Heart right ventricle (tissue), 16 donors: ENCODE results near the gene OSBPL6. TPM values are rescaled to one million over a fixed set of nuclear protein-coding genes. Genes with fewer than 3 reads are reported as not detected.
"Not testable (repeated sequence)": the region's sequence is repeated elsewhere in the genome, so short reads cannot be mapped to it uniquely, and the experiment has no call there.

Source experiments
- ATAC-seq, 8 donors: fragments of 200-7000 bp; cut with Tn5 transposase; one replicate each; pipeline ENCODE4 v1.9.1; 2020; ENCODE audit warnings: mild to moderate bottlenecking in 8 of 8, moderate library complexity in 8 of 8, moderate number of reproducible peaks in 1 of 8
- DNase-seq, 2 donors: peaks; one replicate each; pipeline ENCODE4 v3.0.0-alpha.2; 2020
- H3K27ac ChIP-seq, 10 donors: fragments of 200-600 bp; sonication (generic) in 2 of 10; one replicate each; pipeline versions ENCODE4 v1.5.0 to v1.8.0; 2020 to 2022; ENCODE audit warnings: mild to moderate bottlenecking in 3 of 10
- H3K27me3 ChIP-seq, 7 donors: fragments of 200-600 bp; one replicate each; pipeline ENCODE4 v1.8.0; 2021 to 2022; ENCODE audit warnings: mild to moderate bottlenecking in 2 of 7
- H3K36me3 ChIP-seq, 9 donors: fragments of 200-600 bp; sonication (generic) in 1 of 9; one replicate each; pipeline versions ENCODE4 v1.5.0 to v1.8.0; 2020 to 2022; ENCODE audit warnings: mild to moderate bottlenecking in 2 of 9
- H3K4me1 ChIP-seq, 9 donors: fragments of 200-600 bp; sonication (generic) in 1 of 9; one replicate each; pipeline versions ENCODE4 v1.5.0 to v1.8.0; 2020 to 2022; ENCODE audit warnings: mild to moderate bottlenecking in 4 of 9
- H3K4me3 ChIP-seq, 10 donors: fragments of 200-600 bp; sonication (generic) in 2 of 10; one replicate each; pipeline versions ENCODE4 v1.5.0 to v1.8.0; 2020 to 2022; ENCODE audit warnings: mild to moderate bottlenecking in 7 of 10, moderate library complexity in 2 of 10
- H3K9me3 ChIP-seq, 11 donors: fragments of 200-600 bp in 10 of 11; sonication (generic) in 2 of 11; one replicate each; pipeline versions ENCODE4 v1.5.0 to v1.8.0; 2013 to 2022; ENCODE audit warnings: mild to moderate bottlenecking in 2 of 11, control low read depth in 1 of 11, moderate library complexity in 1 of 11
- CTCF ChIP-seq, 9 donors: fragments of 200-600 bp; sonication (generic) in 2 of 9; IDR thresholded peaks; one replicate each; pipeline versions ENCODE4 v1.5.0 to v1.8.0; 2021 to 2022; ENCODE audit warnings: antibody characterized with exemption in 9 of 9, mild to moderate bottlenecking in 5 of 9, moderate library complexity in 1 of 9
- WGBS, 2 donors: extraction: QIAGEN DNeasy Blood & Tissue Kit; methylation state at CpG; one replicate each; pipeline ENCODE4 v1.1.7; 2013; ENCODE audit warnings: inconsistent platforms in 1 of 2; 5-methylcytosine and 5-hydroxymethylcytosine counted together
- intact Hi-C, 10 donors: fragments of 100-400 bp; cut with DNase I; formaldehyde crosslinking; loops; one replicate each; pipeline versions ENCODE4 v1.11.1 to v1.14.2; 2022
- polyA plus RNA-seq, 2 donors: library from polyadenylated mRNA; stranded (reverse); fragments of 200-250 nt; gene quantifications; one replicate each; pipeline ENCODE4 v1.2.3, GENCODE V29; 2013
- total RNA-seq, 10 donors: library from RNA; stranded (reverse); fragmentation: NEBNext Ultra II Directional in 3 of 10; extraction: Animal tissue kit (Norgen Biotek cat#: 25700) in 3 of 10; gene quantifications; one replicate each; pipeline versions ENCODE4 v1.2.1 to v1.2.4, GENCODE V29; 2021 to 2023
- donor health status: Arrhythmogenic right ventricular cardiomyopathy.
- donor health status: ischemic (EF 13 %, LVEDD 7.1; RV severe dilation, severe dysfunction).
- donor health status: healthy with polysubstance abuse.
- donor health status: DM: no; HTN: yes; CAD: no.
- donor health status: DM: no; HTN: no; CAD: no.
- donor health status: ischemic (EF 25% LVEDD 6.9; RV normal size, moderate dysfunction).
- donor health status: ischemic (EF 25% LVEDD 5.7; RV mildly dilated, moderate dysfunction).
- donor health status: healthy.
- donor health status: DM: yes; HTN: yes; CAD: no.
- donor health status: Ischemic cardiomyopathy.
- donor health status: ischemic (EF 35%, LVEDD 5.7; RV mildly dilated, moderate dysfunction).
- donor health status: nonischemic (EF 11% LVEDD 7.7; RV severe dilation, severe dysfunction).
- donor health status: DM: yes; HTN: yes; CAD: no.
- donor health status: PGD.
- donor health status: ischemic (EF 29% LVEDD 5.4; RV normal size, mild dysfunction).
- donor health status: nonischemic (EF 23%, LVEDD 6.1; RV moderate dilation, normal function).

The OSBPL6 gene
- total and polyA plus RNA-seq, 12 donors: 1.1 to 8.0 (median 4.4) TPM

DNA sequence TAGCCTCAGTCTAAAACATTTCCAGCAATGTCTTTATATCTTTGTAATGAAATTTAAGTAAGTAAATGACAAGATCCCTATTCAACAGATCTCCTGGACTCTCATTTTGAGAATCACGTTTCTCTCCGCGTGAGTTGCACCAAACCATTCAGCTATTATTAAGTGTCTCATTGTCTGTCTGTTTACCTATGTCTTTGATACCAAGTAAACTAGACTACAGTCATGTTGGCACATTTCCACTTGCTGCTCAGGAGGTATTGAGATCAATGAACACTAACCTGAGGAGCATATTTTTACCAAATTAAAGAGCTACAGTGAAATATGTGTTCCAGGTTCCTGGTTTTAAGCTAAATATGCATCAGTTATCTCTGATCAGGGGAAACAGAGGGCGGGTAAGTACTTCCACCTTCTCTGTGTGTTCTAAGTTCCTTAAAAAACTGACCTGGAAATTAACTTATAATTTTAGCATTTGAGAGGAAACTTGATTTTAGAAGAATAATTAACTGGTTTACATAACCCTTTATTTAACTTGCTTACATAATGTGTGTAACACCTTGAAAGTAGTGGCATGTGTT lies 125.8 kb downstream of the OSBPL6 start:
- no peak overlapping the region for H3K4me3 ChIP-seq
- H3K9me3 ChIP-seq: no peaks in the 10 kb centered on the region
- H3K4me1 ChIP-seq: peaks cover 0 to 5% (median 0%) of the 10 kb centered on the region in 9 donors
- H3K27ac ChIP-seq: no peak overlapping the region
- no peaks in the 10 kb centered on the region for H3K36me3 ChIP-seq
- no peak for TF ChIP-seq CTCF (IDR thresholded peaks at IDR 0.05)
- no peak for ATAC-seq
- intact Hi-C loops: no loop called here
- no peak for DNase-seq
- 79 to 87% methylated on average over 4 of the region's 4 CpGs for WGBS, 2 donors
- H3K27me3 ChIP-seq: no peaks in the 10 kb centered on the region

DNA sequence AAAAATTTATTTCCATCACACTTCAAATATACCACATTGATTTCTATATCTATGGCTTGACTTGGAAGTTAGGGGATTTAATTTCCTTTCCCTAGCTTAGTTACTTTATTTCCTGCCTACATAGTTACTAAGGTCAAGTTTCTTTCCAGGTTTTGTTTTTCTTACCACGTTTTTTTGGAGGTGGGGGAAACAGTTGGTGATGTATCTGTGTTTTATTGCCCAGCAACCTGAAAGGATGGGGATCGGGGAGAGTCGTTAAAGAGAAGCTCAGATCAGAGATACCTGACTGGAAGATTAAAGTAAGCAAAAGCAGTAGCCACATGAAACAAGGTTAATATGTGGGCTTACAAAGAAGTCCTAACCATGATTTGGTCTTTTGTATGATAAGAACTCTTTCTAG lies 127.8 kb downstream of the OSBPL6 start:
- intact Hi-C loops: no loop called here
- Histone ChIP-seq H3K4me3 (no peak overlapping the region), H3K27ac (no peak overlapping the region), H3K36me3 (no peaks in the 10 kb centered on the region), H3K4me1 (no peaks in the 10 kb centered on the region), H3K9me3 (no peaks in the 10 kb centered on the region), H3K27me3 (no peaks in the 10 kb centered on the region)
- no peak for ATAC-seq
- 45 to 50% methylated on average over 3 of the region's 3 CpGs for WGBS, 2 donors
- DNase-seq: no peak
- no peak for TF ChIP-seq CTCF (IDR thresholded peaks at IDR 0.05)

GRCh38 chr2:178323331-178323730 lies 129.0 kb downstream of the OSBPL6 start:
- H3K9me3 ChIP-seq, ATAC-seq, DNase-seq, H3K4me1 ChIP-seq, H3K4me3 ChIP-seq, H3K27me3 ChIP-seq, H3K36me3 ChIP-seq, H3K27ac ChIP-seq, intact Hi-C loops: not testable (repeated sequence)
- 85 to 87% methylated on average over 6 of the region's 6 CpGs for WGBS, 2 donors

DNA sequence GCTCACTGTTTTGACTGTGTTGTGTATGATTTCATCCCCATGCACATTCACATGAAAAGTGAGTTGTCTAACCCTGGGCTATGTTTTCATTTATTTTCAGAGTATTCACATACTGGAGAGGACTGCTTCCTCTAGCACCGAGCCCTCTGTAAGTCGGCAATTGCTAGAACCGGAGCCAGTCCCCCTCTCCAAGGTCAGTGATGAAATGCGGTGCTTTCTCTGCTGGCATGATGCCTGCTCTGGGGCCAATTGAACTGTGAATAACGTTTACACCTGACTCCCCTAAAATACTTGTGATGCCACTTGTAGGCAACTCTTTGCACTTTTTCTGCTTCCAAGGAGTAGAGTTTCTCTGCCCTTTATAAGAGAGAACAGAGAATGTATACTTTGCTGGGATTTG lies 129.8 kb downstream of the OSBPL6 start:
- Histone ChIP-seq H3K27ac (no peak overlapping the region), H3K36me3 (no peaks in the 10 kb centered on the region), H3K27me3 (no peaks in the 10 kb centered on the region), H3K4me1 (peaks cover 0 to 8% (median 0%) of the 10 kb centered on the region in 9 donors), H3K9me3 (no peaks in the 10 kb centered on the region), H3K4me3 (no peak overlapping the region)
- no peak for DNase-seq
- intact Hi-C loops: no loop called here
- WGBS, 2 donors: 23 to 30% methylated on average over 5 of the region's 5 CpGs
- no peak for ATAC-seq
- no peak for TF ChIP-seq CTCF (IDR thresholded peaks at IDR 0.05)

- H3K27me3 ChIP-seq: no peaks in the 10 kb centered on the region
- ATAC-seq (no peak), DNase-seq (no peak)
- H3K4me3 ChIP-seq: no peak overlapping the region
- H3K27ac ChIP-seq: no peak overlapping the region
- TF ChIP-seq CTCF (IDR thresholded peaks at IDR 0.05): no peak
- peaks cover 0 to 8% (median 0%) of the 10 kb centered on the region in 9 donors for H3K4me1 ChIP-seq
- no peaks in the 10 kb centered on the region for H3K36me3 ChIP-seq
- WGBS, 2 donors: 95 to 96% methylated on average over 2 of the region's 2 CpGs
- H3K9me3 ChIP-seq: no peaks in the 10 kb centered on the region
- intact Hi-C loops: no loop called here
Observed at GRCh38 chr2:178325268-178325667, 131.0 kb downstream of the OSBPL6 start.
